Smooth muscle cell (in vitro differentiated cells): ENCODE measurements around the gene SH3BP5. TPM values are rescaled to one million over a fixed set of nuclear protein-coding genes. Genes with fewer than 3 reads are reported as not detected.

Experiments used
- DNase-seq: peaks from one replicate; lab custom pipeline; 2025; ENCODE audit not compliant: unreplicated experiment; lab: John Stamatoyannopoulos, UW
- H2AFZ ChIP-seq: fragments of 200-600 bp; sonication (generic); 2 replicates; pipeline ENCODE4 v1.6.0; 2016; ENCODE audit warnings: antibody characterized with exemption, low read depth, mild to moderate bottlenecking
- H3F3A ChIP-seq: fragments of 200-600 bp; sonication (generic); 2 replicates; pipeline ENCODE4 v1.6.0; 2017; ENCODE audit warnings: antibody characterized with exemption, low read depth
- H3K27ac ChIP-seq: fragments of 200-600 bp; sonication (generic); 2 replicates; pipeline ENCODE4 v1.5.1; 2016; ENCODE audit warnings: low read depth, mild to moderate bottlenecking
- H3K27me3 ChIP-seq: fragments of 200-600 bp; sonication (generic); 2 replicates; pipeline ENCODE4 v1.6.1; 2016; ENCODE audit warnings: low read depth, mild to moderate bottlenecking
- H3K36me3 ChIP-seq: fragments of 200-600 bp; sonication (generic); 2 replicates; pipeline ENCODE4 v1.5.1; 2016; ENCODE audit warnings: low read depth
- H3K4me1 ChIP-seq: fragments of 200-600 bp; sonication (generic); 2 replicates; pipeline ENCODE4 v1.5.1; 2016; ENCODE audit warnings: low read depth
- H3K4me2 ChIP-seq: fragments of 200-600 bp; sonication (generic); 2 replicates; pipeline ENCODE4 v1.6.0; 2016; ENCODE audit warnings: mild to moderate bottlenecking
- H3K4me3 ChIP-seq: fragments of 200-600 bp; sonication (generic); 2 replicates; pipeline ENCODE4 v1.5.1; 2016; ENCODE audit warnings: mild to moderate bottlenecking
- H3K79me2 ChIP-seq: fragments of 200-600 bp; sonication (generic); 2 replicates; pipeline ENCODE4 v1.6.0; 2016; ENCODE audit warnings: low read depth, mild to moderate bottlenecking
- H3K9ac ChIP-seq: fragments of 200-600 bp; sonication (generic); 2 replicates; pipeline ENCODE4 v1.6.0; 2016; ENCODE audit warnings: low read depth
- H3K9me3 ChIP-seq: fragments of 200-600 bp; sonication (generic); replicated peaks from 2 replicates; pipeline ENCODE4 v1.5.1; 2016; ENCODE audit warnings: low read depth
- H4K20me1 ChIP-seq: fragments of 200-600 bp; sonication (generic); 2 replicates; pipeline ENCODE4 v1.6.0; 2016; ENCODE audit warnings: low read depth
- WGBS: methylation state at CpG from one replicate; pipeline ENCODE4 v1.1.7; 2016; ENCODE audit warnings: low lambda C conversion rate; 5-methylcytosine and 5-hydroxymethylcytosine counted together
- polyA plus RNA-seq: library from polyadenylated mRNA; unstranded; fragments of >200 nt; fragmentation: Nextera tagmentation; extraction: Ambion mirVana; gene quantifications from 2 replicates; pipeline ENCODE4 v1.2.1, GENCODE V29; 2016
- total RNA-seq: library from RNA; depleted of rRNA; stranded (reverse); fragments of >200 nt; gene quantifications from 2 replicates; pipeline ENCODE4 v1.2.3, GENCODE V29; 2014
- TF ChIP-seq, protein P1 (sequence below): fragments of 200-600 bp; sonication (generic); IDR thresholded peaks from 2 replicates; pipeline ENCODE4 v1.5.1; 2017; ENCODE audit warnings: borderline replicate concordance, mild to moderate bottlenecking, antibody characterized with exemption; ENCODE audit not compliant: insufficient read depth, poor library complexity, severe bottlenecking

SH3BP5 gene
- total and polyA plus RNA-seq, 2 experiments from 2014 or later, result 10.7 to 12.7 TPM

GRCh38 chr3:15241341-15241740 lies 91.0 kb downstream of the SH3BP5 start:
- no peak overlapping the region for H2AFZ ChIP-seq
- no peak for DNase-seq
- no peaks in the 10 kb centered on the region for H3K27me3 ChIP-seq
- no peaks in the 10 kb centered on the region for H3K9me3 ChIP-seq
- H3K4me1 ChIP-seq, result no peaks in the 10 kb centered on the region
- H3K9ac ChIP-seq, result no peak overlapping the region
- H3K4me2 ChIP-seq, result no peak overlapping the region
- no peaks in the 10 kb centered on the region for H3F3A ChIP-seq
- peaks cover 4% of the 10 kb centered on the region for H4K20me1 ChIP-seq
- H3K4me3 ChIP-seq, result no peak overlapping the region
- no peaks in the 10 kb centered on the region for H3K79me2 ChIP-seq
- peaks cover 19% of the 10 kb centered on the region for H3K36me3 ChIP-seq
- TF ChIP-seq, protein P1, sequence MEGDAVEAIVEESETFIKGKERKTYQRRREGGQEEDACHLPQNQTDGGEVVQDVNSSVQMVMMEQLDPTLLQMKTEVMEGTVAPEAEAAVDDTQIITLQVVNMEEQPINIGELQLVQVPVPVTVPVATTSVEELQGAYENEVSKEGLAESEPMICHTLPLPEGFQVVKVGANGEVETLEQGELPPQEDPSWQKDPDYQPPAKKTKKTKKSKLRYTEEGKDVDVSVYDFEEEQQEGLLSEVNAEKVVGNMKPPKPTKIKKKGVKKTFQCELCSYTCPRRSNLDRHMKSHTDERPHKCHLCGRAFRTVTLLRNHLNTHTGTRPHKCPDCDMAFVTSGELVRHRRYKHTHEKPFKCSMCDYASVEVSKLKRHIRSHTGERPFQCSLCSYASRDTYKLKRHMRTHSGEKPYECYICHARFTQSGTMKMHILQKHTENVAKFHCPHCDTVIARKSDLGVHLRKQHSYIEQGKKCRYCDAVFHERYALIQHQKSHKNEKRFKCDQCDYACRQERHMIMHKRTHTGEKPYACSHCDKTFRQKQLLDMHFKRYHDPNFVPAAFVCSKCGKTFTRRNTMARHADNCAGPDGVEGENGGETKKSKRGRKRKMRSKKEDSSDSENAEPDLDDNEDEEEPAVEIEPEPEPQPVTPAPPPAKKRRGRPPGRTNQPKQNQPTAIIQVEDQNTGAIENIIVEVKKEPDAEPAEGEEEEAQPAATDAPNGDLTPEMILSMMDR, result peak; percentile 14
- H3K27ac ChIP-seq, result no peak overlapping the region
- WGBS, result 100% methylated on average over 1 of the region's 1 CpG

DNA sequence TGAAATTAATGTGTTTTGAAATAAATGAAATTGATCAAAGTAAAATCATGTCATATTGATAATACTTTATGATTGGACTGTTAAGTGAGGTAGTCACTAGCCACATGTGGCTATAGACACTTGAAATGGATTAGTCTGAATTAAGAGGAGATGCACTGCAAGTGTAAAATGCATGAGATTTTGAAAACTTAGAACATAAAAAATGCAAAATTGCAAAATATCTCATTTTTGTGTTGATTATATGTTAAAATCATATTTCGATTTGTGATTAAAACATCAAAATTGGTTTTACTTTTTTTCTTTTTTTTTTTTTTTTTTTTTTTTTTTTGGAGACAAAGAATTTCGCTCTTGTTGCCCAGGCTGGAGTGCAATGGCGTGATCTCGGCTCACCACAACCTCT lies 103.1 kb downstream of the SH3BP5 start:
- Histone ChIP-seq H3K36me3 (peaks cover 34% of the 10 kb centered on the region), H3K9ac (no peak overlapping the region), H3F3A (no peaks in the 10 kb centered on the region), H3K4me1 (no peaks in the 10 kb centered on the region), H3K9me3 (no peaks in the 10 kb centered on the region), H3K4me3 (no peak overlapping the region), H2AFZ (no peak overlapping the region), H3K79me2 (peaks cover 7% of the 10 kb centered on the region), H3K27me3 (no peaks in the 10 kb centered on the region), H3K27ac (no peak overlapping the region), H3K4me2 (no peak overlapping the region), H4K20me1 (no peaks in the 10 kb centered on the region)
- no peak for DNase-seq
- WGBS, result 89% methylated on average over 4 of the region's 4 CpGs
- TF ChIP-seq, protein P1, result no peak

DNA sequence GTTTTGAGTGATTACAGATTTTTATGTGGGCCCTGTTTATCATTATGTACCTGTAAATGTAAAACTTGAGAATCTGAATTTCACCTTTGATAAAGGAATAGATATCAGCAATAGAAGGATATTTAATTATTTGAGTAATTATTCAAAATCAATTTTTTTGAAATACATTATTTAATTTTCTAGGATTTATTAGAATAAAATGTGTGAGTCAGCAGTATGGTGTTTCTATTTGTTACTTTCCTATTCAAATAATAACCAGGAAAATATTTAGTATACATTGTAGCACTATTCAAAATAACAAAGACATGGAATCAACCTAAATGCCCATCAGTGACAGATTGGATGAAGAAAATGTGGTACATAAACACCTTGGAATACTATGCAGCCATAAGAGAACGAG lies 104.2 kb downstream of the SH3BP5 start:
- no peaks in the 10 kb centered on the region for H3F3A ChIP-seq
- no peak overlapping the region for H3K4me3 ChIP-seq
- H3K4me1 ChIP-seq, result no peaks in the 10 kb centered on the region
- no peak overlapping the region for H3K9ac ChIP-seq
- H3K79me2 ChIP-seq, result peaks cover 7% of the 10 kb centered on the region
- TF ChIP-seq, protein P1, result no peak
- no peak overlapping the region for H2AFZ ChIP-seq
- no peaks in the 10 kb centered on the region for H3K9me3 ChIP-seq
- no peak overlapping the region for H3K27ac ChIP-seq
- peaks cover 39% of the 10 kb centered on the region for H3K36me3 ChIP-seq
- 94% methylated on average over 1 of the region's 1 CpG for WGBS
- H3K4me2 ChIP-seq, result no peak overlapping the region
- no peaks in the 10 kb centered on the region for H3K27me3 ChIP-seq
- H4K20me1 ChIP-seq, result no peaks in the 10 kb centered on the region
- no peak for DNase-seq
